Testis (tissue), 3 donors: Measurements from ENCODE around the gene SLX4IP. TPM values are rescaled to one million over a fixed set of nuclear protein-coding genes. Genes with fewer than 3 reads are reported as not detected.

Source experiments
- DNase-seq: peaks from one replicate; pipeline ENCODE4 v3.0.0-alpha.2; 2019
- H3K27ac ChIP-seq, 2 donors: fragments of 200-600 bp; sonication (generic); one replicate each; pipeline ENCODE4 v1.5.1; 2019
- H3K27me3 ChIP-seq: fragments of 200-600 bp; sonication (generic); one replicate; pipeline ENCODE4 v1.5.1; 2019
- H3K36me3 ChIP-seq: fragments of 200-600 bp; sonication (generic); one replicate; pipeline ENCODE4 v1.5.1; 2017; ENCODE audit warnings: low read depth; ENCODE audit errors: missing control alignments
- H3K4me1 ChIP-seq: fragments of 200-600 bp; sonication (generic); one replicate; pipeline ENCODE4 v1.5.1; 2019
- H3K4me3 ChIP-seq, 2 donors: fragments of 200-600 bp; sonication (generic); one replicate each; pipeline ENCODE4 v1.5.1; 2017 to 2019
- H3K9me3 ChIP-seq: fragments of 200-600 bp; sonication (generic); one replicate; pipeline ENCODE4 v1.5.1; 2017
- POLR2A ChIP-seq: fragments of 450-650 bp; IDR thresholded peaks from one replicate; pipeline ENCODE4 v1.6.1; 2017; ENCODE audit warnings: antibody characterized with exemption, mild to moderate bottlenecking, moderate library complexity
- WGBS, 2 donors: methylation state at CpG; one replicate each; pipeline ENCODE4 v1.1.5; 2018; 5-methylcytosine and 5-hydroxymethylcytosine counted together
- intact Hi-C: fragments of 100-400 bp; cut with DNase I; formaldehyde crosslinking; loops from one replicate; pipeline ENCODE4 v1.15.1; 2023; ENCODE audit warnings: low total_unique reads
- polyA plus RNA-seq: library from polyadenylated mRNA; stranded (reverse); fragments of 350-450 nt; fragmentation: Illumina TruSeq; extraction: RNeasy Lipid Tissue Mini Kit (QIAGEN cat#74804); gene quantifications from one replicate; pipeline ENCODE4 v1.2.3, GENCODE V29; 2014; ENCODE audit warnings: low read depth, low replicate concordance; ENCODE audit not compliant: insufficient read depth
- total RNA-seq, 2 donors: library from RNA; depleted of rRNA; stranded (reverse); fragments of >200 nt; gene quantifications; one replicate each; pipeline ENCODE4 v1.2.3, GENCODE V29; 2016
- TF ChIP-seq, protein P1 (sequence below), 3 experiments: fragments of 450-650 bp in 2 of 3; fragments of 200-600 bp in 1 of 3; sonication (generic) in 1 of 3; IDR thresholded peaks; one replicate each; pipeline ENCODE4 v1.5.1; 2016 to 2019; ENCODE audit warnings: antibody characterized with exemption in 3 of 3, mild to moderate bottlenecking in 2 of 3, moderate library complexity in 1 of 3

SLX4IP gene
- total and polyA plus RNA-seq, 3 donors from 2014 or later: 3.8 to 10.8 (median 9.7) TPM

DNA sequence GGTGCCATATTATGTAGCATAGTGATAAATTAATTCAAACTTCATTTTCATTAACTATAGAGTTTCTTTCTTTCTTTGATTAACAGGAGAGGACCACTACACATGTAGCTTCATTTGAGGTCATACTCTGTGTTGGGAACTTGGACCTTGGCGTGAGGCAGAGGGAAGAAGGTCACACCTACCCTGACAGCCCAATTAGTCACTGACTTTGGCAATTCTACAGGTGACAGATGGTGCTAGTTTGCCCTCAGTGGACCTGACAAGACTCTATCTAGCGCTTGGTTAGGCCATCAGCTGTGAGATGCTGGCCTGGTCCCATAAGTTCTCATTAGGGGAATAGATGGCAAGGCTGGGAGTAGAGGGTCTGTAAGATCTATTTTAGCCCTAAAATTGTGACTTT lies 14.2 kb downstream of the SLX4IP start:
- Histone ChIP-seq H3K36me3 (no peaks in the 10 kb centered on the region), H3K4me3 (no peak overlapping the region), H3K9me3 (no peaks in the 10 kb centered on the region), H3K27me3 (no peaks in the 10 kb centered on the region), H3K4me1 (no peaks in the 10 kb centered on the region), H3K27ac (no peak overlapping the region)
- no peak for TF ChIP-seq POLR2A
- TF ChIP-seq, protein P1, sequence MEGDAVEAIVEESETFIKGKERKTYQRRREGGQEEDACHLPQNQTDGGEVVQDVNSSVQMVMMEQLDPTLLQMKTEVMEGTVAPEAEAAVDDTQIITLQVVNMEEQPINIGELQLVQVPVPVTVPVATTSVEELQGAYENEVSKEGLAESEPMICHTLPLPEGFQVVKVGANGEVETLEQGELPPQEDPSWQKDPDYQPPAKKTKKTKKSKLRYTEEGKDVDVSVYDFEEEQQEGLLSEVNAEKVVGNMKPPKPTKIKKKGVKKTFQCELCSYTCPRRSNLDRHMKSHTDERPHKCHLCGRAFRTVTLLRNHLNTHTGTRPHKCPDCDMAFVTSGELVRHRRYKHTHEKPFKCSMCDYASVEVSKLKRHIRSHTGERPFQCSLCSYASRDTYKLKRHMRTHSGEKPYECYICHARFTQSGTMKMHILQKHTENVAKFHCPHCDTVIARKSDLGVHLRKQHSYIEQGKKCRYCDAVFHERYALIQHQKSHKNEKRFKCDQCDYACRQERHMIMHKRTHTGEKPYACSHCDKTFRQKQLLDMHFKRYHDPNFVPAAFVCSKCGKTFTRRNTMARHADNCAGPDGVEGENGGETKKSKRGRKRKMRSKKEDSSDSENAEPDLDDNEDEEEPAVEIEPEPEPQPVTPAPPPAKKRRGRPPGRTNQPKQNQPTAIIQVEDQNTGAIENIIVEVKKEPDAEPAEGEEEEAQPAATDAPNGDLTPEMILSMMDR (IDR thresholded peaks at IDR 0.05): no peak
- intact Hi-C loops: no loop called here
- 76 to 88% methylated on average over 2 of the region's 2 CpGs for WGBS, 2 donors
- no peak for DNase-seq

DNA sequence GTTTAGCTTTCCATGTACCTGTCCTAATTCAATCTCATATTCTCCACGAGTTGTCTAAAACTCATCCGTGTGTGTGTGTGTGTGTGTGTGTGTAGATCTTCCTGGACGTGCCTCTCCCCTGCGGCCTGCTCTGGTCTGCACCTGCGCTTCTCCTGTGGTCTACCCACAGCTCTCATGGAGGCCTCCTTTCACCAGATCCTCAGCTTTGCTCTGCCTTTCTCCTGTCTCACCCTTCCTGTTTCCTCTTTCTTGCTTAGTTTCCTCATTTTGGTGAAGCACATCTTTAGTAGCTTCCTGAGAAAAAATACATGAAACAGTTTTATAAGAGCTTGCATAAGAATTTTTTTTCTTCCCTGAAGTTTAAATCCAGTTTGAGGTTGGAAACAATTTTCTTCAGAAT lies 18.1 kb downstream of the SLX4IP start:
- Histone ChIP-seq H3K9me3 (no peaks in the 10 kb centered on the region), H3K4me3 (no peak overlapping the region), H3K36me3 (no peaks in the 10 kb centered on the region), H3K4me1 (no peaks in the 10 kb centered on the region), H3K27ac (no peak overlapping the region), H3K27me3 (no peaks in the 10 kb centered on the region)
- TF ChIP-seq, protein P1 (IDR thresholded peaks at IDR 0.05): no peak
- no peak for TF ChIP-seq POLR2A
- intact Hi-C loops: no loop called here
- DNase-seq: no peak
- WGBS, 2 donors: 83% methylated on average over 5 of the region's 5 CpGs

DNA sequence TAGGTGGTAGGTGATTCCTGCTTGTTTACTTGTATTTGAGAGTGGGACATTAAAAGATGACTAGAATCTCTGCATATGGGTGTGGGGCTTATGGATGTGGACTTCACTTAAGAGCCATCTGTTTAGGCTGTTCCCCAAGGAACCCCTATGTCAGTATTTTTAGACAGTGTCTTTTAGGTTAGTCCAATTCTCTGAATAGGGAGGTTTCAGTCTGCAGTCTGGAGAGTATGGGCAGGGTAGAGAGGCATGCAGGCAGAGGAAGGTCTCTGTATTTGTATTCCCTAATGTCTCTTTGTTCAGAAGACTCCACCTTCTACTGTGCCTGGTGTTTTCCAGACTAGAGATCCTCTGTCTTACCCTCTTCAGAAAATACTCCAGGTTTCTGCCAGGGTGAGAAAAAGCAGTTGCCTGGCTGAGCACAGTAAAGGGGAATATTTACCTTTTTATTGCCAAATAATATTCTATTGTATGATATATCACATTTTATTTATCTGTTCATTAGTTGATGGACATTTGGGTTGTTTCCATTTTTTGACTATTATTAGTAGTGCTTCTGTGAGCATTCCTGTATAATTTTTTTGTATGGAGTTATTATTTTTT lies 19.1 kb downstream of the SLX4IP start:
- Histone ChIP-seq H3K9me3 (no peaks in the 10 kb centered on the region), H3K4me3 (no peak overlapping the region), H3K36me3 (no peaks in the 10 kb centered on the region), H3K27me3 (no peaks in the 10 kb centered on the region), H3K27ac (no peak overlapping the region), H3K4me1 (no peaks in the 10 kb centered on the region)
- intact Hi-C loops: no loop called here
- TF ChIP-seq, protein P1 (IDR thresholded peaks at IDR 0.05): no peak
- no peak for TF ChIP-seq POLR2A
- no peak for DNase-seq

DNA sequence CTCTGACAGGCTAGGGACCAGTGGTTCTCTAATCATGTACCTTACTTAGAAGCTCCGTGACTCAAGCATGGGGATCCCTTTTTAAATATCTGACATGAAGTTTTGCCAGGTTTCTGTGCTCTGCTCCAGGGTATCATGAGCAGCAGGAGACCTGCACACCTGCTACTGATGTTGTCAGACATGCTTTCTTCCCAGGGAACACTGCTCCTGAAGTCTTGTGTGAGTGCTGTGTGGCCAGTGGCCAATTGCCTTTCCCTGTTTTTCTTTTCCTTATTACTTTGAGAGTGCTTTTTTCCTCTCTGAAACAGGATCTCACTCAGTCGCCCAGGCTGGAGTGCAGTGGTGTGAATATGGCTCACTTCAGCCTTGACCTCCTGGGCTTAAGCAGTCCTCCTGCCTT lies 26.4 kb downstream of the SLX4IP start:
- no peaks in the 10 kb centered on the region for H3K4me1 ChIP-seq
- no peak for TF ChIP-seq POLR2A
- TF ChIP-seq, protein P1 (IDR thresholded peaks at IDR 0.05): no peak
- WGBS, 2 donors: 98 to 100% methylated on average over 2 of the region's 2 CpGs
- no peak overlapping the region for H3K4me3 ChIP-seq
- intact Hi-C loops: no loop called here
- no peak overlapping the region for H3K27ac ChIP-seq
- no peak for DNase-seq
- no peaks in the 10 kb centered on the region for H3K9me3 ChIP-seq
- H3K36me3 ChIP-seq: no peaks in the 10 kb centered on the region
- H3K27me3 ChIP-seq: no peaks in the 10 kb centered on the region

DNA sequence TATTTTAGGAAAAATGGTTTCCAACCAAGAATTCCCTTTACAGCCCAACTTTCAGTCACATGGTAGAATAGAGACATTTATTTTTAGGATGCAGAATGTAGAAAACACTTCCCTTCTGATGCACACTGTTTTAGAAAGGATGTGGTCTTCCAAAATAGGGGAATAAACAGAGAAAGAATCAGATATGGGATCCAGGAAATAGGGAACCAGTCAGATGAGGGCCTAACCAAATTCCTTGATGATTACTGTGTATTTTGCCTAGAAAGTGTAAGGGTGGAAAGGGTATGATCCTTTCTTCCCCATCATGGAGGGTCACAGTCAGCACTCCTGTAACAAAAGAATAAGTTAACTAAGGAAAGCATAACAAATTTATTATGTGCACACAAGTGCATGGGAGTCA lies 27.4 kb downstream of the SLX4IP start:
- Histone ChIP-seq H3K9me3 (no peaks in the 10 kb centered on the region), H3K4me1 (no peaks in the 10 kb centered on the region), H3K4me3 (no peak overlapping the region), H3K36me3 (no peaks in the 10 kb centered on the region), H3K27ac (no peak overlapping the region), H3K27me3 (no peaks in the 10 kb centered on the region)
- no peak for TF ChIP-seq POLR2A
- TF ChIP-seq, protein P1 (IDR thresholded peaks at IDR 0.05): no peak
- intact Hi-C loops: no loop called here
- DNase-seq: no peak
